Measurements from ENCODE around the gene TMEM138. TPM values are rescaled to one million over a fixed set of nuclear protein-coding genes. Genes with fewer than 3 reads are reported as not detected.

TMEM138 gene
- total and polyA plus RNA-seq, 2 of the 4 experiments (the other 2 are of a cell fraction), result 16.8 to 53.2 TPM

DNA sequence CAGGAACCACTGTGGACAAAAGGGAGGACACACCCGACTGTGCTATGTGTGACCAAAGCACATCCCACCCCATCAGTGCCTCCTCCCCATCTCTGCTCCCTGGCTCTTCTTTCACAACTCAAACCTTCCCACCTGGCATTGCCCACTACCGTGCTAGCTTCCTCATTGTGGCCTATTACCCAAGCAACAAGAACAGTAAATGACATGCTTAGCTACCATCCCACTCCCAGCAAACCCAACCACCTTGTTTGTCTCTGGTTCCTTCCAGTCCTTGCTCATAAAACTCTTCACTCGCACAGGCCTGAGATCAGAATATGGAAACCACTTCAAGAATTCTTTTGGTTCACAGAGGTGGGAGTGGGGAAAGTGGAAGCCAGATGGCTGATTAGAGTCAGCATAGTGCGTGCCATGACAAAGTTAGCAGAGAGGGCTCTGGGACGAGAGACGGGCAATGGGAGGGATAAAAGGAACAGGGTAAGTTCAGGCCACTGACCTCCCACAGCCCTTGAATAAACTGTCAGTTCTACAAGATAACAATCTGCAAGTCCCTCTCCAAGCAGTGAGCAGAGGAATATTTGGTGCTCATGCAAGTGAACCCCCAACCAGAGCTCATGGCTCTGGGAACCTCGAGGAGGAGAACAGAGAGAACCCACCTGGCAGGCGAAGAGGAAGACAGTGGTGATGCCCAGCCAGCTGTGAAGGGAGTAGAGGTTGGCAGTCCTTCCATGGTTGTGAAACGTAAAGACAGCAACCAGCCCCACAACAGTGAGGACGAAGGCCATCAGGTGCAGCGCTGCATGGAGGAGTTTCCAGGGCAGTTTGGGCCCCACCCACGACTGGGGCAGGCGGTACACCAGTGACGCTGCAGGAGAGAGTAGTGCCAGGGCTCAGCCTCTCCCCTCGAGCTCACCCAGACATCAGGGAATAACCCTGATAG, 8.8 kb upstream of the TMEM138 start (continued):
- TF ChIP-seq, protein P1, sequence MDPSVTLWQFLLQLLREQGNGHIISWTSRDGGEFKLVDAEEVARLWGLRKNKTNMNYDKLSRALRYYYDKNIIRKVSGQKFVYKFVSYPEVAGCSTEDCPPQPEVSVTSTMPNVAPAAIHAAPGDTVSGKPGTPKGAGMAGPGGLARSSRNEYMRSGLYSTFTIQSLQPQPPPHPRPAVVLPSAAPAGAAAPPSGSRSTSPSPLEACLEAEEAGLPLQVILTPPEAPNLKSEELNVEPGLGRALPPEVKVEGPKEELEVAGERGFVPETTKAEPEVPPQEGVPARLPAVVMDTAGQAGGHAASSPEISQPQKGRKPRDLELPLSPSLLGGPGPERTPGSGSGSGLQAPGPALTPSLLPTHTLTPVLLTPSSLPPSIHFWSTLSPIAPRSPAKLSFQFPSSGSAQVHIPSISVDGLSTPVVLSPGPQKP (IDR thresholded peaks at IDR 0.05; ENCODE audit: borderline replicate concordance, low read depth, low read length), result no peak

DNA sequence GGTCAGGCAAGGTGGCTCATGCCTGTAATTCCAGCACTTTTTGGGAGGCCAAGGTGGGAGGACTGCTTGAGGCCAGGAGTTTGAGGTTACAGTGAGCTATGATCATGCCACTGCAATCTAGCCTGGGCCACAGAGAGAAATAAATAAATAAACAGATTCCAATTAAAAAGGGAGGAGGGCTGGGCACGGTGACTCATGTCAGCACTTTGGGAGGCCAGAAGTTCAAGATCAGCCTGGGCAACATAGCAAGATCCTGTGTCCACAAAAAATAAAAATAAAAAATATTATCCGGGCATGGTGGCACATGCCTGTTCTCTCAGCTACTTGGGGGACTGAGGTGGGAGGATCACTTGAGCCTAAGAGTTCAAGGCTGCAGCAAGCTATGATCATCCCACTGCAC, 8.0 kb upstream of the TMEM138 start:
- Histone ChIP-seq H2BK5ac (ENCODE audit: low read depth, low read length, poor library complexity, severe bottlenecking) (no peak overlapping the region), H2BK20ac (ENCODE audit: low read depth, low read length) (no peak overlapping the region), H3K4me2 (ENCODE audit: low read depth, low read length) (no peak overlapping the region), H4K5ac (ENCODE audit: low read depth, low read length) (no peak overlapping the region), H2BK120ac (ENCODE audit: low read depth, low read length) (no peak overlapping the region), H3K36me3 (ENCODE audit: control insufficient read depth, insufficient read depth, low read length) (peaks cover 38% of the 10 kb centered on the region), H4K8ac (ENCODE audit: low read depth in 2 of 2, low read length in 2 of 2) (no peak overlapping the region), H2AFZ (replicated peaks; ENCODE audit: low read length, poor library complexity) (no peak overlapping the region), H3K27ac (ENCODE audit: insufficient read depth, low read length) (no peak overlapping the region), H3K14ac (replicated peaks; ENCODE audit: low read depth, low read length) (no peak overlapping the region), H3K4me1 (ENCODE audit: control insufficient read depth, insufficient read depth, low read length) (no peaks in the 10 kb centered on the region), H3K23ac (ENCODE audit: low read depth, low read length) (no peak overlapping the region), H2AK9ac (replicated peaks; ENCODE audit: low read depth, low read length, poor library complexity) (no peak overlapping the region), H2AK5ac (ENCODE audit: low read depth, low read length) (no peak overlapping the region), H3K4ac (ENCODE audit: low read depth, low read length) (no peak overlapping the region), H3K4me3 (ENCODE audit: insufficient read depth, low read depth, low read length) (no peak overlapping the region), H3K27me3 (ENCODE audit: control insufficient read depth, insufficient read depth, low read length) (no peaks in the 10 kb centered on the region), H4K91ac (ENCODE audit: insufficient read depth, low read depth, low read length) (no peak overlapping the region), H2BK15ac (ENCODE audit: low read depth, low read length) (no peak overlapping the region), H4K20me1 (ENCODE audit: insufficient read depth, low read length) (no peaks in the 10 kb centered on the region), H3K9me1 (ENCODE audit: insufficient read depth, low read length) (peaks cover 9% of the 10 kb centered on the region), H3K9ac (ENCODE audit: low read depth, low read length) (no peak overlapping the region), H3K18ac (ENCODE audit: low read depth, low read length) (no peak overlapping the region), H3K9me3 (ENCODE audit: control insufficient read depth, insufficient read depth, low read length) (no peaks in the 10 kb centered on the region), H3K56ac (ENCODE audit: extremely low read depth, insufficient read depth, low read length) (no peak overlapping the region), H3K79me1 (ENCODE audit: low read depth in 1 of 2, low read length in 2 of 2) (peaks cover 8 to 12% of the 10 kb centered on the region in 2 experiments)
- dilution Hi-C loops (cut with HindIII; ENCODE audit: low sequenced_read_pairs, unreplicated experiment) (no loop called here), intact Hi-C loops (cut with micrococcal nuclease) (no loop called here), in situ Hi-C loops (cut with MboI; ENCODE audit: low sequenced_read_pairs) (no loop called here)
- CTCF ChIA-PET, result no interaction called here
- POLR2A ChIA-PET (ENCODE audit: unreplicated experiment), result no interaction called here
- no TSS peak for BruUV-seq (replicated peaks)
- ATAC-seq (ENCODE audit: low read depth) (no peak), DNase-seq (no peak)
- no CpG with 5 or more reads among the region's 2 CpGs for WGBS, 2 experiments (ENCODE audit: extremely low coverage in 2 of 2, insufficient read length in 1 of 2)
- TF ChIP-seq, protein P2, sequence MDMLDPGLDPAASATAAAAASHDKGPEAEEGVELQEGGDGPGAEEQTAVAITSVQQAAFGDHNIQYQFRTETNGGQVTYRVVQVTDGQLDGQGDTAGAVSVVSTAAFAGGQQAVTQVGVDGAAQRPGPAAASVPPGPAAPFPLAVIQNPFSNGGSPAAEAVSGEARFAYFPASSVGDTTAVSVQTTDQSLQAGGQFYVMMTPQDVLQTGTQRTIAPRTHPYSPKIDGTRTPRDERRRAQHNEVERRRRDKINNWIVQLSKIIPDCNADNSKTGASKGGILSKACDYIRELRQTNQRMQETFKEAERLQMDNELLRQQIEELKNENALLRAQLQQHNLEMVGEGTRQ (IDR thresholded peaks at IDR 0.05; ENCODE audit: low read depth, low read length), result no peak
- TF ChIP-seq, protein P1 (IDR thresholded peaks at IDR 0.05; ENCODE audit: borderline replicate concordance, low read depth, low read length), result no peak
- TF ChIP-seq NFE2L2 (IDR thresholded peaks at IDR 0.05; ENCODE audit: low read depth, low read length) (no peak), RAD21 (IDR thresholded peaks at IDR 0.05; ENCODE audit: low read length) (no peak), MXI1 (IDR thresholded peaks at IDR 0.05; ENCODE audit: borderline replicate concordance, low read depth, low read length) (no peak), RCOR1 (IDR thresholded peaks at IDR 0.05; ENCODE audit: insufficient replicate concordance, low read length) (no peak), BHLHE40 (IDR thresholded peaks at IDR 0.05; ENCODE audit: low read depth, low read length) (no peak), SMC3 (IDR thresholded peaks at IDR 0.05; ENCODE audit: low read depth, low read length) (no peak), CTCF (conservative IDR thresholded peaks at IDR 0.05; ENCODE audit: low read depth, low read length) (no peak)

Data from IMR-90 (cell line).